Activated CD4-positive, alpha-beta T cell treated with anti-CD3 and anti-CD28 coated beads, Interleukin-2, amount 10 ng/mL, durations not matched to agents 24 days and 14 days (primary cell): ENCODE measurements around the gene GLIS1. TPM values are rescaled to one million over a fixed set of nuclear protein-coding genes. Genes with fewer than 3 reads are reported as not detected.

ENCODE experiments used
- DNase-seq: peaks from one replicate; pipeline ENCODE4 v3.0.0; 2022
- H3K27ac Mint-ChIP-seq: one replicate; pipeline ENCODE4 v1.8.0; 2022; ENCODE audit warnings: mild to moderate bottlenecking, mixed read lengths
- H3K27me3 Mint-ChIP-seq: one replicate; pipeline ENCODE4 v1.8.0; 2022; ENCODE audit warnings: mixed read lengths
- H3K36me3 Mint-ChIP-seq: one replicate; pipeline ENCODE4 v1.8.0; 2022; ENCODE audit warnings: low read depth, mild to moderate bottlenecking, mixed read lengths
- H3K4me1 Mint-ChIP-seq: one replicate; pipeline ENCODE4 v1.8.0; 2021; ENCODE audit warnings: mixed read lengths
- H3K4me3 Mint-ChIP-seq: one replicate; pipeline ENCODE4 v1.8.0; 2022; ENCODE audit warnings: mild to moderate bottlenecking, moderate library complexity, mixed read lengths
- H3K9me3 Mint-ChIP-seq: one replicate; pipeline ENCODE4 v1.8.0; 2021; ENCODE audit warnings: mixed read lengths
- intact Hi-C: fragments of 100-400 bp; cut with micrococcal nuclease; formaldehyde crosslinking; loops from one replicate; pipeline ENCODE4 v1.15.1; 2023
- total RNA-seq: library from RNA; stranded (reverse); gene quantifications from 2 replicates; pipeline ENCODE4 v1.2.3, GENCODE V29; 2022

GLIS1 gene
- total RNA-seq, 1 donor from 2014 or later, result not detected

DNA sequence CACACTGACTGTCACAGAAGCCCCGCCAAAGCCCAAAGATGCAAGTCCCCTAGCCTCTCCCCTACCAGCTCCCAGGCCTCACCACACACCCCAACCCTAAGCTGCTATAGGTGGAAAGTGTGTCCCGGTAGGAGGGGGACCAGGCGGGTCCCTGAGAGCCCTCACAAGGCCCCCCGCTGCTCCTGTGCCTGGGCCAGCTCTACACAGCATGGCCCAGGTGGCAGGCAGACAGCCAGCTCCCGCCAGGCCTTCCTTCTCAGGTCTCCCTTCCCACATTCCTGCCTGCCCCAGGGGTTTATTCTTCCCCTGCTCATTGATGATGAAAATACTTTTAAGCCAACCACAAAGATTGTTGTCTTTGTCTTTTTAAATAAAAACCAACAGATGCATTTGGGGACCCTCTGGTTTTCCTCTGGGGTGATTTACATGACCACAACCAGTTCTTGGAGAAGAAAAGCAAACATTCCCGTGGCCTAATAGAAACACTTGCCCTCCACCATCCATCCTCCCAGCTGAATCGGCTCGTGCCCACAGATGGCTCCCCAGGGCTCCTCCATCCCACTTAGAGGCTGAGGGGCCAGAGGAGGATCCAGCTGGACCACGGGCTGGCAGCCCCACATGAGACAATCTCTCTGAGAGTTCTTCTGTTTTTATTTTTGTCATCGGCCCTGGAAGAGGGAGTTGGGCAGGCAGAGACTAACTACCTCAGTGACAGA is 186.7 kb downstream of the GLIS1 start:
- no peak overlapping the region for H3K27ac Mint-ChIP-seq
- H3K9me3 Mint-ChIP-seq, result no peaks in the 10 kb centered on the region
- intact Hi-C loops, result no loop called here
- H3K4me1 Mint-ChIP-seq, result no peaks in the 10 kb centered on the region
- peaks cover 5% of the 10 kb centered on the region for H3K27me3 Mint-ChIP-seq
- no peak overlapping the region for H3K4me3 Mint-ChIP-seq
- H3K36me3 Mint-ChIP-seq, result no peaks in the 10 kb centered on the region
- DNase-seq, result no peak

DNA sequence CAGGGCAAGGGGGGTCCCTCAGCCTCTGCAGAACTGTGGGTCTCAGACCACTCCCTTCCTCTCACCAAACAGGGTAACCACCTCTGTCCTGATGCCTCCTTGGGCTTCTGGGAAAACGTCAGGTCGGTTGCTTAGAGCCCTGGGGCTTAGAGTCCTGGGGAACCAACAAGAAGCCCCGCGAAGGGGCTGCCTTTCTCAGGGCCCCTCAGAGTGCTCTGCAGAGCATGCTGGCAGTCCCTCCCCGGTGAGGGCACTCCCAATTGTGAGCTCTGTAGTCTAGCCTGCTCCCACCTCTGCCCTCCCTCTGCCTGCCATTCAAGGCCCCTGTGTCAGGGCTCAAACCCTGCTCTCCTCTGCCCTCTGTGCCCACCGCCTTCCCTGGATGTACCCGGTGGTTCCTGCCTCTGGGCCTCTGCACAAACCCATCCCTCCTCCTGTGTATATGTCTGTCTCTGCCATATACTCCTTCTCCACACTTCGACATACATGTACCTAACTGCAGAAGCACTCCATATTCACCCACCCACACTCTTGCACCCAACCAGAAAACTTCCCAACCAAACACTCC is 187.5 kb downstream of the GLIS1 start:
- Mint-ChIP-seq H3K4me3 (no peak overlapping the region), H3K9me3 (no peaks in the 10 kb centered on the region), H3K36me3 (no peaks in the 10 kb centered on the region), H3K4me1 (no peaks in the 10 kb centered on the region), H3K27ac (no peak overlapping the region), H3K27me3 (peaks cover 5% of the 10 kb centered on the region)
- intact Hi-C loops, result no loop called here
- no peak for DNase-seq

DNA sequence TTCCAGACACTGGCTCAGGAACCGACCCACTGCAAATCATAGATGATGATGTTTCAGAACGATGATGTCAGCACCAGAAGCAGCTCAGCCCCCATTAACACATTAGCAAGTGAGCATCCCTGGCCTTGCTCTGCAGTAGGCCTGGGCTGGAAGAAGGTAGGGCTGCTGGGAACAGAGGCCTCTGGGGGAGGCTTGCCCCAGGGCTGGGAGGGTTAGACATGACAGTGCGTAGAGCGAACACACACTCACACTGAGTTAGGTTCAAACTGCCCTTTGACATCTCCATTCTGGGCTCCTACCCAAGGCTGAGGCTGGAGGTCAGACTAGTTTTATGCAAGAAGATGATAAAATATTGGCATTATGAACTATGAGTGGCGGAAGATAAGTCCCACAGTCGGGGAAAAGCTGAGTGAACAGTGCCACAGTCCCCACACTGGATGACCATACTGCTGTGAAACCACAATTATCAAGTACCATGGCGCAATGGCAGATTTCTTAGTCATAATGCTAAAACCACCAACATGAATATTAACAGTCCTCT is 188.7 kb downstream of the GLIS1 start:
- peaks cover 5% of the 10 kb centered on the region for H3K27me3 Mint-ChIP-seq
- DNase-seq, result no peak
- no peaks in the 10 kb centered on the region for H3K4me1 Mint-ChIP-seq
- H3K9me3 Mint-ChIP-seq, result no peaks in the 10 kb centered on the region
- no peaks in the 10 kb centered on the region for H3K36me3 Mint-ChIP-seq
- H3K4me3 Mint-ChIP-seq, result no peak overlapping the region
- no peak overlapping the region for H3K27ac Mint-ChIP-seq
- intact Hi-C loops, result no loop called here

DNA sequence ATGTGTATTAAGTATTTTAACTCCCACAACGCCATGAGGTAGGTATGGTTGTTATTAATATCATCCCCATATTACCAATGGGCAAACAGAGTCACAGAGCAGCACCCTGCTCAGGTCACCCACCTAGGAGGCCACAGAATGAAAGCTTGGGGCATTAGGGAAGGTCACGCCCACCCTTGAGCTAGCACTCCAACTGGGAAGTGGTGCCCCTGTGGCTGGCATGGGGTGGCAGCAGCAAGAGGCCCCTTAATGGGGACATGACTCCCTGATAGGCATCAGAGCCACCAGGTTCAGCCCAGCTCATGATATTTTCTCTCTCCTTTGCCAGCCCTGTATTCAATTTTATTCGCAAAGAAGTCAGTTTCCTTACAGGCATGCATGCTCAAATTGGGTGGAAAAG is 189.2 kb downstream of the GLIS1 start:
- Mint-ChIP-seq H3K9me3 (no peaks in the 10 kb centered on the region), H3K4me3 (no peak overlapping the region), H3K27ac (no peak overlapping the region), H3K36me3 (no peaks in the 10 kb centered on the region), H3K27me3 (peaks cover 5% of the 10 kb centered on the region), H3K4me1 (no peaks in the 10 kb centered on the region)
- DNase-seq, result no peak
- intact Hi-C loops, result no loop called here

DNA sequence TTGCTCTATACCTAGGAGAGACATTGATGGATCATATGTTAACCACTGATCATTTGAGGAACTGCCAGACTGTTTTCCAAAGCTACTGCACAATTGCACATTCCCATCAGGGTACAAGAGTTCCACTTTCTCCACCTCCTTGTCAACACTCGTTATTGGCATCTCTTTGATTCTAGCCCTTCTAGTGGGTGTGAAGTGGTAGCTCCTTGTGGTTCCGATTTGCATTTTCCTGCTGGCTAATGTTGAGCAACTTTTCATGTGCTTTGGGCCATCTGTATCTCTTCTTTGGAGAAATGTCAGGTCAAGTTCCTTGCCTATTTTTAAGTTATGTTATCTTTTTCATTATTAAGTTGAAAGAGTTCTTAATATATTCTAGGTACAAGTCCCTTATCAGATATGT is 189.7 kb downstream of the GLIS1 start:
- no peak overlapping the region for H3K27ac Mint-ChIP-seq
- intact Hi-C loops, result no loop called here
- no peak overlapping the region for H3K4me3 Mint-ChIP-seq
- H3K9me3 Mint-ChIP-seq, result no peaks in the 10 kb centered on the region
- no peaks in the 10 kb centered on the region for H3K4me1 Mint-ChIP-seq
- no peak for DNase-seq
- no peaks in the 10 kb centered on the region for H3K36me3 Mint-ChIP-seq
- peaks cover 5% of the 10 kb centered on the region for H3K27me3 Mint-ChIP-seq

DNA sequence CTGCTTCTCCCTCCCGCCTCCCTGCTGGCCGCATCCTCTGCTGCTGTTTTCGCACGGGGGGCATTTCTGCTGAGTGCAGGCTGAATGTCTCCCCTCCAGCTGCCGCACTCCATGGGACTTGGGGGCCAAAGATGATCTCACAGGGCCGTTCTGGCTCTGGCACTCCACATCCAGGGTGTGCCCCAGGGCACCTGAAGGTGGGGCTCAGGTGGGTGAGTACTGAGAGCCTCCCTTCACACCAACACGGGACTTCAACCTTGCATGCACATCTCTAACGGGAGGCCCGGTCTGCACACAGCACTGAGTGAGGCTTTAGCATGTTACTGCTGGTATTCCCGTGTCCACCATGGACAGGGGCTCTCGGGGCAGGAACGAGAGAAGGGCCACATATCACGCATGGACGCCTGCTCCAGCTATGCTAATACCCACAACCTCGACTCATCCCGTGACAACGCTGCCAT is 190.9 kb downstream of the GLIS1 start:
- no peak for DNase-seq

DNA sequence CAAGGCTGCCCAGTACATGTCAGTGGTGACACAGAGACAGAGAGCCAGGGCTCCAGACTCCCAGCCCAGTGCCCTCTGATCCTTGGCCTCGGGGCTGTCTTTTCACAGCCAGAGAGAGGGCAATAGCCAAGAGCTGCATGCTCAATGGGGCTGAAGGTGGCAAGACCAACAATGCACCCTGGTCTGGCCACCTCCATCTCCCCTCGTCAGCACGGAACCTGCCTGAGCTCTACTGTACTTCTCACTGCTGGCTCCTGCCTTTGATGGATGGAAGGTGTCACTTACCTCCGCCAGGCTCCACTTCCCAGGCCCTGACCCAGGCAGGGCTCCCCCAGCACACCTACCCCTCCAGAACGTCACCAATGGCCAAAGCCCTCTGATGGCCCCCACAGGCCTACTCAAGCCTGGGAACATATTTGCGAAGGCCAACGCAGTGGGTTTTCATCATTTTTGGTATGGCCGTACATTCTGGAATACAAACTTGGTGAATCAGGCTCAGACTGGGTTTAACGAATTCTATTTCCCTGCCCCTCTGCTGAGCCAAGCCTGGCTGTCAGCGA is 191.7 kb downstream of the GLIS1 start:
- H3K36me3 Mint-ChIP-seq, result no peaks in the 10 kb centered on the region
- no peak overlapping the region for H3K4me3 Mint-ChIP-seq
- H3K9me3 Mint-ChIP-seq, result no peaks in the 10 kb centered on the region
- no peak for DNase-seq
- H3K27ac Mint-ChIP-seq, result no peak overlapping the region
- H3K27me3 Mint-ChIP-seq, result peaks cover 4% of the 10 kb centered on the region
- intact Hi-C loops, result no loop called here
- H3K4me1 Mint-ChIP-seq, result no peaks in the 10 kb centered on the region

More for the DNA sequence above, 190.9 kb downstream of the GLIS1 start:
- Mint-ChIP-seq H3K9me3 (no peaks in the 10 kb centered on the region), H3K4me1 (no peaks in the 10 kb centered on the region), H3K36me3 (no peaks in the 10 kb centered on the region), H3K27ac (no peak overlapping the region), H3K4me3 (no peak overlapping the region), H3K27me3 (peaks cover 4% of the 10 kb centered on the region)
- intact Hi-C loops, result no loop called here

DNA sequence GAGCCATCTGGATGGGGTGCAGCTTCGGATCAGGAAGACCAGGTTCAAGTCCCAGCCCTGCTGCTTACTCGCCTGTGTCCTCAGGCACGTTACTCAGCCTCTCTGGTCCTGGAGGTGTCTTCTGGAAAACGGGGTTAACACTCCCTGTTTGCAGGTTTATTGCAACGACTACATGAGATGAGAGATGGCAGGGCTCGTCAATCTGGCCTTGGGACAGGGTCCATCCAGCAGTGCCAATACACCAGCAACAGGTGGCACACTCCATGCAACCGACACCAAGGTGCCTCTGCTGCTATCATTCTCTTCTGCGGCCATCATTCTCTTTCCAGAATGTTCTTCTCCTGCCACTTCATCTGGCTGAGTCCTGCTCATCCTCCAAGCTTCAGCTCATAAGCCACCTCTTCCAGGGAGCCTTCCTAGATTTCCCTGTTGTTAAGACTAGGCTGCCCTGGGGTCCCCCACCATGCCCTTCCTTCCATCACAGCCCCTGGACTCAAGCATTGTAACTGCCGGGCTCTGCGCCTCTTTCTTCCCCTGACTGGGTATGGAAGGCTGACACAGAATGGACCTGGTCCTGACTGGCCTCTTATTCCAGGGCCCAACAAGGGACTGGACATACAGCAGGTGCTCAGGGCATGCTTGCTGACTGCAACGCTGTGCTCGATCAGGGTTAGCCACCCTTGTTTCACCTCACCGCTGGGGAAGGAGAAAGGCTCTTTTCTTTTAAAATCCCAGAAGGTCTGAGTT is 192.4 kb downstream of the GLIS1 start:
- no peaks in the 10 kb centered on the region for H3K4me1 Mint-ChIP-seq
- intact Hi-C loops, result no loop called here
- no peak overlapping the region for H3K27ac Mint-ChIP-seq
- peaks cover 2% of the 10 kb centered on the region for H3K27me3 Mint-ChIP-seq
- H3K36me3 Mint-ChIP-seq, result no peaks in the 10 kb centered on the region
- H3K4me3 Mint-ChIP-seq, result no peak overlapping the region
- DNase-seq, result no peak
- H3K9me3 Mint-ChIP-seq, result no peaks in the 10 kb centered on the region

DNA sequence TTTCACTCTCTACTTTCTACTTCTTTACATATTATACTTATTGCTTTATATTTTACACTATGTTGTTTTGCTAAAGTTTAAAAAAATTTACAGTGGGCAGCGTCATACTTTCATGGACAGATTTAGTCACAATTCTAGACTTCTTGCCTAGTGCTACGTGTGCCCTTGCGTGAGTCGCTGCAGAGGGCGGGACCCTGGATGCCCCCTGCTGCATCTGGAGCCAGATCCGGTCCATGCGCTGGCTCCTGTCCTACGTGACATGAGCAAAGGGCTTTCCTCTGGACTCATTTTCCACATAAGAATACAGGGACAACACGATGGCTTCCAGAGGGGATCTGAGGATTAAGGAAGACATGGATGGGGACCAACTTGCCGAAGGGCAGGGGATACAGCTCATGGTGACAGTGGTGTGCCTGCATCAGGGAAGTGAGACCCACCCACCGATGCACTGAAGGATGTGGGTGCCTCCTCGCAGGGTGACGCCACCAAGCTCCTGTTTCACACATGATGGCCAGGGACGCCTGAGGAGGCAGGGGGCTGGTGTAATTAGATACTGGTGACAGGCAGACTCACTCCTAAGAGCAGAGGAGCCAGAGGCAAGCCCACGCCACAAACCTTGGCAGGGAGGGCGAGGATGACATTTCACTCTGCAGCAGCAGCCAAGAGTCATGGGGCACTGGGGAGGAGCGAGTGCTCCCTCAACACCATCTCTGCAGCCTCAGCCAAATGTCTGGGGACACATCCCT is 193.1 kb downstream of the GLIS1 start:
- no peak overlapping the region for H3K27ac Mint-ChIP-seq
- H3K4me3 Mint-ChIP-seq, result no peak overlapping the region
- no peak for DNase-seq
- intact Hi-C loops, result no loop called here
- peaks cover 2% of the 10 kb centered on the region for H3K27me3 Mint-ChIP-seq
- no peaks in the 10 kb centered on the region for H3K36me3 Mint-ChIP-seq
- H3K4me1 Mint-ChIP-seq, result no peaks in the 10 kb centered on the region
- H3K9me3 Mint-ChIP-seq, result no peaks in the 10 kb centered on the region

DNA sequence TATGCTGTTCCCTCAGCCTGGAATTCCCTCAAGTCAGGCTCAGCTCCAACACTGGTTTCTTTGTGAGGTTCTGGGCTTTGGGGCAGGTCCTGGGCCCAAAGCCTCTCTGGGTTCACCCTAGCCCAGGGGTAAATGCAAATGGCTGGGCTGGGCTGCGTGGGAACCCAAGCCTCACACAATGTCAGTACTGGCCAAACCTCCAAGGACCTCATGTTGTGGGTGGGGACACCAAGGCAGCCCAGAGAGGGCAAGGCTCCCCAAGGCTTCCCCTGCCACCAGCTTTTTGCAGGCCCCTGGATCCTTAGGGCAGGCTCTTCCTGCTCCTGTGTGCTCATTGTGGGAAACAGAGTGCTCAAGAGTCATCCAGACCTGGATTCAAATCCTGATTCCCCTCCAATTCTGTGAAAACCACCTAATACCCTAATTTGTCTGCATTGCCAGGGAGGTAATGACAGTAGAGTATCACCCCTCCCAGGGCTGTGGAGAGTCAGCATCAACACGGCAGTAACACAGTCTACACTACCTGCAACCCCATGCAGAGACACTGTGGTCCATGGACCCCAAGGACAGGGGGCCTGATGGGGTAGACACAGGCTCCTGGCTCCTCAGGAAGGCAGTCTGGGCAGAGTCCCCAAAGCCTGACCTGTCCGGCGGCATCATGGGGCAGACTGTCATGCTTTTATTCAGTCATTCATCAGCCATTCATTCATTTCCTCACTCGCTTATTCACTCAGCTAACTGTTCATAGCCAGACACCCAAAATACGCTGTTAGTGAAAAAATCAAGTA is 194.0 kb downstream of the GLIS1 start:
- Mint-ChIP-seq H3K36me3 (no peaks in the 10 kb centered on the region), H3K27ac (no peak overlapping the region), H3K9me3 (no peaks in the 10 kb centered on the region), H3K27me3 (peaks cover 2% of the 10 kb centered on the region), H3K4me1 (no peaks in the 10 kb centered on the region), H3K4me3 (no peak overlapping the region)
- no peak for DNase-seq
- intact Hi-C loops, result no loop called here

DNA sequence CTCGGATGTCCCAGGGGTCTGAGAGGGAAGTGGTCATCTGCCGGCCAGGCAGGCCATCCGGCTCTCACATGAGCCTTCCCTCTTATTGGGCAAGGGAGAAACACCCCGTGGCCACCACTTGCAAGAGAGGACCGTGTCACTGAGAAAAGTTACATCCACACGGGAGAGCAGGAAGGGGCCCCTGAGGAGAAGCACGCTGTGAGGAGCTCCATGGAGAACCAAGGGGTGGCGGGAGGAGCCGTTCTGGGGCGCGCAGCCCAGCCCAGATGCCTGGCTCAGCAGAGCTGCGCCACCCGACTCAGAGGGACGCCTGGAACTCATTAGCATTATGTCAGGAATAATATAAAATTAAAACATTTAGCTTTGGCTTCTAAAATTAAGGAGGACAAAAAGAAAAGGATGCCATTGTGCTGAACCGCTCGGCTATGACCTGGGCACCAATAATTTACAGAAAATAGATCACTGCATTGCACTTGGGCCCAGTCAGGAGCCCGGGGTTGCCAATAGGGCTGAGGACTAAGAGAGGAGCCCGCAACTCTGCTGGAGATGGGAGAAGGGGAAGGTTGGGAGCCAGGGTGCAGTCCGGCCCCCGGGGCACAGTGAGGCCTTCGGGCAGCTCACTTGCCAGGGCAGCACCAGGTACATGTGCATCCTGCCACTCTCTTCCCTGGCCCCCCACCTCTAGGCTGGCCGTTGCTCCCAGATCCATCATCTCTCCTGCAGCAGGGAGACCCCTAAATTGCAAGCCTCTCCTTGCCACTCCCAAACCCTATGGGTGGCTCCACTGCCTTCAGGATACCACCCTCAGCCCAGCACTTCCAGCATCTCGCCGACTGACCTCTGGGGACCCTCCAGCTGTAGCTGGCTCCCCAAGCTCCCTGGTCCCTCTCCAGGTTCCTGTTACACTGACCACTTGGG is 194.9 kb downstream of the GLIS1 start:
- intact Hi-C loops, result no loop called here
- no peak overlapping the region for H3K4me3 Mint-ChIP-seq
- no peak for DNase-seq
- H3K27me3 Mint-ChIP-seq, result peaks cover 2% of the 10 kb centered on the region
- H3K9me3 Mint-ChIP-seq, result no peaks in the 10 kb centered on the region
- H3K27ac Mint-ChIP-seq, result no peak overlapping the region
- no peaks in the 10 kb centered on the region for H3K36me3 Mint-ChIP-seq
- H3K4me1 Mint-ChIP-seq, result no peaks in the 10 kb centered on the region

DNA sequence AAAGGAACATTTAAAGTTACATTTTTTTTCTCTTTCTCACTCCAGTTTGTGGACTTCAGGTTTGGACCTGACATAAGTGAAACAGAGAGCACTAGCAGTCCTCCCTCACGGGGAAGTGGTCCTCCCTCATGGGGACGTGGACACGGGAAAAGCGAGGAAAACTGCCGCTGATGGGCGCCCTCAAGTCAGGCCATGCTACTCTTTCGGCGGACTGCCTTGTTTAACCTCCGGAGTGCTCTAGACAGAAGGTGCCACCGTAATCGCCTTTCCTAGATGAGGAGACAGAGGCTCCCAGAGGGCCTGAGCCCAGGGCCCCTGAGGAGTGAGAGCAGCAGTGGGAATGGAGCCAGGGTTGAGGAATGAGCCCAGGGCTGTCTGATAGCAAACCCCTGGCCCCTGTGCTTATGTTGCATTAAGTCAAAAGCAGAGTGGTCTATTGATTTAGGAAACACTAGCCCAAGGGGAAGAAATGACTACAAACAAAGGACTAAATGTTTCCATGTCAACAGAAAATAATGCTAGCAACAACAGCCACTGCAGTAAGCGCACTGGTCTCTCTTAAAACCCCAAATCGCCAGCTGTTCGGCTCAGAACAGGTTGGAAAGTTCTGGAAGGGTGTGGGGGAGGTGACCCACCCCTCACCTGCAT is 195.7 kb downstream of the GLIS1 start:
- Mint-ChIP-seq H3K4me1 (no peaks in the 10 kb centered on the region), H3K36me3 (no peaks in the 10 kb centered on the region), H3K4me3 (no peak overlapping the region), H3K9me3 (no peaks in the 10 kb centered on the region), H3K27me3 (peaks cover 2% of the 10 kb centered on the region), H3K27ac (no peak overlapping the region)
- no peak for DNase-seq
- intact Hi-C loops, result no loop called here
